ENCODE data around the gene ARL6IP4.

- TF ChIP-seq POLR2A (IDR thresholded peaks at IDR 0.05) (no peak), CTCF (IDR thresholded peaks at IDR 0.05) (no peak)
Observed at GRCh38 chr12:122981036-122981471, 573 bp downstream of the ARL6IP4 start.

All from esophagus squamous epithelium (tissue), 4 donors.